HG03342 (cell line): ENCODE measurements around the gene CNEP1R1.
A peak's percentile ranks its signal among the peaks of the same experiment; 100 is the strongest.

ENCODE experiments used
- ATAC-seq: cut with Tn5 transposase; IDR thresholded peaks from one replicate; pipeline ENCODE4 v1.9.1; 2021; ENCODE audit warnings: mild to moderate bottlenecking, moderate library complexity; ENCODE audit not compliant: unreplicated experiment

CNEP1R1 gene

DNA sequence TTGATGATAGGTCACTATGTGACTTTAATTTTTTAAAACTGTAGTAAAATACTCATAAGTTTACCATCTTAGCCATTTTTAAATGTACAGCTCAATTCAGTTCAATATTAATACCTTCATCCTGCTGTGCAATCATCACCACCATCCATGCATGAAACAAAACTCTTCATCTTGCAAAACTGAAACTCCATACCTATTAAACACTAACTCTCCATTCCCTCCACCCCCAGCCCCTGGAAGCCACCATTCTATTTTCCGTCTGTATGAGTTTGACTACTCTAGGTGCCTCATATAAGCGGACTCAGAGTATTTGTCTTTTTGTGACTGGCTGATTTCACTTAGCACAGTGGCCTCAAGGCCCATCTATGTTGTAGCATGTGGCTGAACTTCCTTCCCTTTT is 9.4 kb upstream of the CNEP1R1 start:
- ATAC-seq, result no peak

- ATAC-seq, result no peak
These were observed 7.5 kb upstream of the CNEP1R1 start for GRCh38 chr16:50017553-50017952.

GRCh38 chr16:50021544-50021943 is 3.5 kb upstream of the CNEP1R1 start:
- no peak for ATAC-seq

GRCh38 chr16:50023641-50024040 is 1.4 kb upstream of the CNEP1R1 start:
- ATAC-seq, result no peak

DNA sequence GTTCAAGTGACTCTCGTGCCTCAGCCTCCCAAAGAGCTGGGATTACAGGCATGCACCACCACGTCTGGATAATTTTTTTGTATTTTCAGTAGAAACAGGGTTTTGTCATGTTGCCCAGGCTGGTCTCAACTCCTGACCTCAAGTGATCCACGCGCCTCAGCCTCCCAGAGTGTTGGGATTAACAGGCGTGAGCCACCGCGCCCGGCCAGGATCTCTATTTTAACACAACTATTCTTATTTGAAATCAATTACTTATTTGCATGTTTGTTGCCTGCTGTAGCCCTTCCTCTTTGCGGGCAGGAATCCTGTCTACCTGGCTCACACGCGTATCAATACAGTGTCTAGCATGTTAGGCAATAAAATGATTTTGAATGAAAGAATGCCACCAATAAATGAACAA is 818 bp upstream of the CNEP1R1 start:
- no peak for ATAC-seq

DNA sequence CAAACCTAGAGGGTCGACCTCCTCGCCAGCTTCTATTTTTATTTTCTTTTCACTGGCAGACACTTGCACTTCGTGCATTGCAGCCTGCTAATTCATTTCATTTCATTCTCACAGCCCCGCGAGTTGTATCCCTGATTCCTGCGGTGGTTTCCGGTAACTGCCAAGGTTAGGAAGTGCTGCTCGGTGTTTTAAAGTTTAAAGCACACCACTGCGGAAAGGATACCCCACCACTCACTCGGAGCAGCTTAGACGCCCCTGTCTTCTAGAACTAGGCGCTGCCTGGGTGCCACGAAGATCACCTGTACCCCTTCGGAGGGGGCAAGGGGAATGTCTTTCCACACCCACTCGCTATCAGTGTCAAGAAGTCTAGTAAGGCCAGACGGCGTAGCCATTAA is 509 bp downstream of the CNEP1R1 start:
- peak; percentile 6 for ATAC-seq

DNA sequence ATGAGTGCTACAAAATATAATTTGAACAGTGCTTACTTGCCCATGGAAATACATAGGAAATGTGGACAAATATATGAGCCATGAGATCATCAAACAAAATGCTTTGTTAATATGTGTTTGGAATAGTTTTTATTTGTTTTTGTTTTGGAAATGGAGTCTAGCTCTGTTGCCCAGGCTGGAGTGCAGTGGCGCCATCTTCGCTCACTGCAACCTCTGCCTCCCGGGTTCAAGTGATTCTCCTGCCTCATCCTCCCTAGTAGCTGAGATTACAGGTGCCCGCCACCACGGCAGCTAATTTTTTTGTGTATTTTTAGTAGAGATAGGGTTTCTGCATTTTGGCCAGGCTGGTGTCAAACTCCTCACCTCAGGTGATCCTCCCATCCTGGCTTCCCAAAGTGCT is 2.8 kb downstream of the CNEP1R1 start:
- no peak for ATAC-seq

DNA sequence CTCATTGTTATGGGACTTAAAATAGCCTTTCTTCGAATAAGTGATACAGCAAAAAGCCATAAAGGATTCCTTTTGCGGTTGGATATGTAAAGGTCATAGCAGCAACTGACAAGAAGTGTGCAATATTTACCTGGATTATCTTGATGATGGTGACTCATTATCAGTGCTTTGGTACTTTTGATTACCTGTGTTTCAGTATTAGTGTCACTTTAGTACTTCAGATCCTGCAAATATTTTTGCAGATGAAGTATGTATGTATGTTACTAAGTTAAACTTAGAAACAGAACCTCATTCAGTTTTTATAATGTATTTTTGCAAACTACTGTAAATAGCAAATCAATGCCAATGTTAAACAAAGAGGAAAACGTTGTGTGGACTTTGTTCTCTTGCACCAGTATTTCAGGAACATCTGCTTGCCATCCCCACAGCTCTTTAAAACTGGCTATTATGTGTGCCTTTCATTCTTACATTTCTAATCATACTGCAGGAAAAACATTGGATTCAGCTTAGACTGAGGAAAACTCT is 10.5 kb downstream of the CNEP1R1 start:
- no peak for ATAC-seq

GRCh38 chr16:50036426-50036825 is 11.4 kb downstream of the CNEP1R1 start:
- no peak for ATAC-seq

GRCh38 chr16:50037662-50038220 is 12.7 kb downstream of the CNEP1R1 start:
- no peak for ATAC-seq

- ATAC-seq, result no peak
These were observed 13.3 kb downstream of the CNEP1R1 start for GRCh38 chr16:50038286-50038685.

DNA sequence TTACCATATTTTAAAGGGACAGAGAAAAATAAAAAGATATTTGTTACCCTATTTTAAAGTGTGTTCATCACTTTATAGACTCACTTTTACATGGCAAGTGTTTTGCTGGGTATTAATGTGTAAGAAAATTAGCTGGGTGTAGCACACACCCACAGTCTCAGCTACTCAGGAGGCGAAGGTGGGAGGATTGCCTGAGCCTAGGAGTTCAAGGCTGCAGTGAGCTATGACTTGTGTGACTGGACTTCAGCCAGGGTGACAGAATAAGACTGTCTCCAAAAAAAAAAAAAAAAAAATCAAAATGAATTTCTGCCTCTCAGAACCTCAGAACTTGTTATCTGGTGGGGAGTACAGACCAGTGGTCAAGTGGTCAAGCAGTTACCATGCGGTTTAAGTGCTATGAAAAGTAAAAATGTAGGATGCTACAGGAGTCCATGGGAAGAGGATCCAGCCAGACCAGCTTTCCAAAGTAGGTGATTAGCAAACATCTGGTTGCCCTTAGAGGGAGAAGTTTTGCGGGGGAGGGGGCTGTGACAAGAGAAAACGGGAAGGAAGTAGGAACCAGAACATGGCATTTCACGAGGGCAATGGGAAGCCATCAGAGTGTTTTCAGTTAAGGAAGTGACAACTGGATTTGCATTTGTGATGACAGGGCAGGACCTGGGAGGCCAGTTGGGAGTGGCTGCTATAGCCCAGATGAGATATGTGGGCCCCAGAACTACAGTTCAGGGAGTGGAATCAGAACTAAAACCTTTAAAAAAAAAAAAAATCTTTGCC is 13.9 kb downstream of the CNEP1R1 start:
- no peak for ATAC-seq

- ATAC-seq, result no peak
These were observed 15.0 kb downstream of the CNEP1R1 start for GRCh38 chr16:50040018-50040417.

GRCh38 chr16:50040710-50041109 is 15.7 kb downstream of the CNEP1R1 start:
- ATAC-seq, result no peak

GRCh38 chr16:50043358-50043757 is 18.3 kb downstream of the CNEP1R1 start:
- no peak for ATAC-seq

DNA sequence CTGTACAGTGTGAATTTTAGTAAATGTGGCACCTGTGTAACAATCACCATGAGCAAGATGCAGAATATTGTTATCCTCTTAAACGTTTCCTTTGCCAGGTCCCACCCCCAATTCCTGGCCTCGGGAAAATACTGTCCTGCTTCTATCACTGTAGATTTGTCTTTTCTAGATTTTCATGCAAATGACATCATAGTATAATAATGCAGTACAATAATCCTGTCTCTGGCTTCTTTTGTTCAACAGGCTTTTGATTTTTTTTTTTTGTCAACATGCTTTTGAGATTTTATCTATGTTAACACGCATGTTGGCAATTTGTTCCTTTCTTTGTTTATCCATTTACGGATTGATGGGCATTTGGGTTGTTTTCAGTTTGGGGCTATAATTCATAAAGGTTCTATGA is 20.4 kb downstream of the CNEP1R1 start:
- no peak for ATAC-seq

- no peak for ATAC-seq
These were observed 21.8 kb downstream of the CNEP1R1 start for GRCh38 chr16:50046853-50047252.

- ATAC-seq, result no peak
These were observed 22.8 kb downstream of the CNEP1R1 start for GRCh38 chr16:50047864-50048263.

DNA sequence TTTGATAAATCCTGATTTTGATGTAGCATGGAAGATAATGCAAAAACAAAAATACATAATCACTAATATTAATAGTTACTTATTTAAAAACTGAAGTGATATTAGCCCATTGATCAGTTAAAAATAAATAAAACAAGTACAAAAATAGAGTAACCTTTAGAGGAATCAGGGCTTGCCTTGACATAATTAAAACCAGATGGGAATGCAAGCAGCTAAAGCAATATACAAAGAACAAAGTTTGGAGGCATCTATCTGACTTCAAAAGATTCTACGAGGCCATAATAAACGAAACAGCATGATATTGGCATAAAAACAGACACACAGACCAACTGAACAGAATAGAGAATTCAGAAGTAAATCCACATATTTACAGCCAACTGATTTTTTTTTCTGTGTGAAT is 25.8 kb downstream of the CNEP1R1 start:
- no peak for ATAC-seq

- ATAC-seq, result no peak
These were observed 31.2 kb downstream of the CNEP1R1 start for GRCh38 chr16:50056226-50056625.

DNA sequence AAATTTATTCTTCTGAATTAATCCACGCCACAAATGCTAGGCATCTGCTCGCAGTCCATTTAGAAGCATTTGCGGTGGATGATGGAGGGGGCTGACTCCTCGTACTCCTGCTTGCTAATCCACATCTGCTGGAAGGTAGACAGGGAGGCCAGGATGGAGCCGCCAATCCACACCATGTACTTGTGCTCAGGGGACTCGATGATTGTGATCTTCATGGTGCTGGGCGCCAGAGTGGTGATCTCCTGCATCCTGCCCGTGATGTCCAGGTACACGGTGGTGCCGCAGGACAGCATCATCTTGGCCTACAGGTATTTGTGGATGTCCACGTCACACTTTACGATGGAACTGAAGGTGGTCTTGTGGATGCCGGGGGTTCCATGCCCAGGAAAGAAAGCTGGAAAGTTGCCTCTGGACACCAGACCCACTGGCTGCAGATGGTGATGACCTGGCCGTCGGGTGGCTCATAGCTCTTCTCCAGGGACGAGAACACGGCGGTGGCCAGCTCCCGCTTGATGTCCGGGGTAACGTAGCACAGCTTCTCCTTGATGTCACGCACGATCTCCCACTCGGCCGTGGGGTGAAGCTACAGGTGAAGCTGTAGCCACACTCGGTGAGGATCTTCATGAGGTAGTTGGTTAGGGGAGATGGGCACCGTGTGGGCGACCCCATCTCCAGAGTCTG is 33.2 kb downstream of the CNEP1R1 start:
- no peak for ATAC-seq

- no peak for ATAC-seq
These were observed 34.1 kb downstream of the CNEP1R1 start for GRCh38 chr16:50059111-50059510.
